Fibroblast of skin of left quadriceps (primary cell): ENCODE measurements around the gene RRP36.

ENCODE experiments used
- DNase-seq, 2 experiments: peaks; one replicate each; pipeline ENCODE4 v3.0.0-alpha.2; 2013; ENCODE audit warnings: low read depth in 2 of 2

Gene RRP36

DNA sequence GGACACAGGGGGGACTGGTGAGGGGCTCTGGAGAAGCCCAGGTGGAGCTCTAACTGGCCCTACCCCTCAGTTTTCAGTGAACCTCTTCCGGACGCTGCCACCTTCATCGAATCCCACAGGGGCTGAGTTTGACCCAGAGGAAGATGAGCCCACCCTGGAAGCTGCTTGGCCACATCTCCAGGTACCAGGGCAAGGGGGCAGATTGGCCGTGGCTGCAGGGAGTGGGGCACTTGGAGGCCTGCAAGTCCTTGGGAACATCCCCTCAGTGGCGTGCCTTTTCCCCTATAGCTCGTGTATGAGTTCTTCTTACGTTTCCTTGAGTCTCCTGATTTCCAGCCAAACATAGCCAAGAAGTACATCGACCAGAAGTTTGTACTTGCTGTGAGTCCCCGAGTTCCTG, 14.3 kb upstream of the RRP36 start:
- DNase-seq: no peak

- peak in 1 of 2 experiments; percentile 6 for DNase-seq
Measured at GRCh38 chr6:43009124-43009523, 12.3 kb upstream of the RRP36 start.

DNA sequence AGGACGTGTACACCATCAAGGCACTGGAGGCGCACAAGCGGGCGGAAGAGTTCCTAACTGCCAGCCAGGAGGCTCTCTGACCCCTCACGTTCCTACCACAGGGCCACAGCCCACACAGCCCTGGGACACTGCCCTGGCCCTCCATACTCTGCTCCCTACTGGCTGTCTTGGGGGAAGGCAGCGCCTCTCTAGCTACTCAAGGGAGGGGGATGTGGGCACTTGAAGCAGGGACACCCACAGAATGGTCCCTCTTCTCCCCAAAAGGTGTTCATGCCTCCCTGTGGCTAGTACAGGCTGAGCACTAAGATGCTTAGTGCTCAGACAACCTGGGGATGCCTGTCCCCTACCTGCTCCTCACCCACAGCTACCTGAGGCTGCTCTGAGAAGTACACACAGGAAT, 10.2 kb upstream of the RRP36 start:
- no peak for DNase-seq

- DNase-seq: no peak
Measured at GRCh38 chr6:43012364-43012763, 9.1 kb upstream of the RRP36 start.

GRCh38 chr6:43013097-43013842, 8.2 kb upstream of the RRP36 start:
- DNase-seq: peak in 1 of 2 experiments; percentile 4

GRCh38 chr6:43013843-43014433, 7.5 kb upstream of the RRP36 start, which contains the start of the genes KLHDC3 and MEA1:
Gene KLHDC3 (plus strand): TSS chr6:43014249. CDS start chr6:43017193, 2,944 bp downstream.
Gene MEA1 (minus strand): TSS chr6:43013946. CDS start chr6:43013813, 133 bp downstream.
- DNase-seq: peak; percentile 99 to 100

- peak in 1 of 2 experiments; percentile 4 for DNase-seq
Measured at GRCh38 chr6:43014434-43014909, 7.0 kb upstream of the RRP36 start.

DNA sequence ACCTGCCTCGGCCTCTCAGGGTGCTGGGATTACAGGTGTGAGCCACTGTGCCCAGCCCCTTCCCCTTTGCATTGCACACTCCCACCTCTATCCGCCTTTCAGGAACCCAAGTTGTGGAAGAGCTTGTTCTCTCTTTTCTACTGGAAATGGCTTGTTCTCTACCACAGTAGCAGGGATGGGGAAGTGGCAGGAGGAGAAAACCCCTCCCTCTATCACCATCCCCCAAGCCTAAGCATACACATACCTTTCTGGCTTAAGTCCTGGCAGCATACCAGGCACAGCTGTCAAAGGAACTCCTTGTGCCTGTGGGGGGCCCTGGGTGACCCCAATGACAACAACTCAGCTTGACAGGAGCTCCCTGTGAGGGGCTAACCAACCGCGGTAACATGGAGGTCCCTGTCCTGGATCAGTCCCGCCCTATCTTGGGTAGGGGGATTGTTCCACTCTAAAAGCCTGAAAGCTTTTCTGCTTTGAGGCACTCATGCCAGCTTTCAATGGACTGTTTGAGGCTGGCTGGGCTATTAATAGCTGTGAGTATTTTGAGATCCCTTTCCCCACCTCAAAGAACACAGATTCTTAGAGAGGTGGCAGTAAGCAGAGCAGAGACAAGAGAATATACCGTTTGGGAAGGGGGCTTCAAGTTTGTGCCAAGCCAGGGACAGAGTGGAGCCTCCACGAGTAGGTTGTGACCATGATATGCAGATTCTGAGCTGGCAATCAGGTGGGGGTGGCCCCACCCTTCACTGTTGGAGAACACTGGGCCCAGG, 5.1 kb upstream of the RRP36 start:
- DNase-seq: no peak

- no peak for DNase-seq
Measured at GRCh38 chr6:43016943-43017334, 4.5 kb upstream of the RRP36 start.

- DNase-seq: no peak
Measured at GRCh38 chr6:43019152-43019551, 2.3 kb upstream of the RRP36 start.

DNA sequence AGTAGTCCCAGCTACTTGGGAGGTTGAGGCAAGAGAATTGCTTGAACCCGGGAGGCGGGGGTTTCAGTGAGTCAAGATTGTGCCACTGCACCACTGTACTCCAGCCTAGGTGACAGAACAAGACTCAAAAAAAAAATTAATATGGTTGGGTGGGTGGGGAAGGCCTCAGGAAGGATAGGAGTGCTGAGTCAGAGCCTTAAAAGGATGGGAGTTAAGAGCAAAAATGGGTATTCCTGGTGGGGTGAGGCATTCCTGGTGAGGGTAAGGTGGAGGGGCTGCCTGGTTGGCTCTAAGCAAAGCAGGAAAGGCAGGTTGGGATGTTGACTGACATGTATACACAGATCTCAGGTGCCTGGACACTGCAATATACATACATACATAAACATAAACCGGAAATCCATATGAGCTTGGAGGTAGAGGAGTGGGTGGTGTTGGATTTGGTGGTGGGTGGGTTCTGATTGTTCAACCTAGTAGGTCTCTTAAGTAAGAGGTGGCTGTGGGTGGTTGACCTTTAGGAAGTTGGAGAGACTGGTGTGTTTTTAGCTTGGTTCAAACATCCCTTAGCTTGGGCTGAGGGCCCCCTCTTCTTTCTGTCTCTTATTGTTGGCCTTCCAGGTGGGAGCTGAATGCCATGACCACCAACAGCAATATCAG, 1.2 kb upstream of the RRP36 start:
- DNase-seq: no peak

DNA sequence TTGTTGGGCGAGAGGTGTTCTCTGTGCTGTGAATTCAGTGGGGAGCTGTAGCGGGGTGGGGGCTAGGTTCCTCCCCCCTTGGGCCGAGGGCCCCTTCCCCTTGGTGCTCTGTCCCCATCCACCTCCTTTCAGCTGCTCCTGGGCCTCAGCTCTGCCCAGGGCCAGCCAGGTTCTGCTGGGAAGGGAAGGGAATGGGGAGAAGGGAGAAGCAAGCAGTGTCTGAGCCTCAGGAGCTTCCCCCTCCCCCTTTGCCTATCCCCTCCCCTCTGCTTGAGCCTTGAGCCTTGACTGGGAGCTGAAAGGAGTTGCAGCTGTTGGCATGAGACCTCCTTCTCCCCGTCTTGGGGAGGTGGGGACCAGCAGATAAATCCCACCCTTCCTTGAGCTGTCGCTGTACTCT, 576 bp upstream of the RRP36 start:
- no peak for DNase-seq

GRCh38 chr6:43024436-43024835, 3.0 kb downstream of the RRP36 start:
- no peak for DNase-seq

- no peak for DNase-seq
Measured at GRCh38 chr6:43026365-43026764, 4.9 kb downstream of the RRP36 start.

- no peak for DNase-seq
Measured at GRCh38 chr6:43029120-43029519, 7.7 kb downstream of the RRP36 start.

DNA sequence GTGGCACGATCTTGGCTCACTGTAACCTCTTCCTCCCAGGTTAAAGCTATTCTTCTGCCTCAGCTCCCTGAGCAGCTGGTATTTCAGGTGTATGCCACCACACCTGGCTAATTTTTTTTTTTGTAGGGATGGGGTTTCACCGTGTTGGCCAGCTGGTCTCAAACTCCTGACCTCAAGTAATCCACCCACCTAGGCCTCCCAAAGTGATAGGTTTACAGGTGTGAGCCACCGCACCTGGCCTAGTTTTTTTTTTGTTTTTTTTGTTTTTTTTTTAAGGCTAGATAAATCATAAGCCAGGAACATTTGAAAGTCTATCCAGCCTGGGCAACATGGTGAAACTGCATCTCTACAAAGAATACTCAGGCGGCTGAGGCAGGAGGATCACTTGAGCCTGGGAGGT, 10.9 kb downstream of the RRP36 start:
- DNase-seq: no peak

GRCh38 chr6:43033496-43034189, 12.2 kb downstream of the RRP36 start:
- DNase-seq: no peak

- no peak for DNase-seq
Measured at GRCh38 chr6:43034190-43034525, 12.7 kb downstream of the RRP36 start.

DNA sequence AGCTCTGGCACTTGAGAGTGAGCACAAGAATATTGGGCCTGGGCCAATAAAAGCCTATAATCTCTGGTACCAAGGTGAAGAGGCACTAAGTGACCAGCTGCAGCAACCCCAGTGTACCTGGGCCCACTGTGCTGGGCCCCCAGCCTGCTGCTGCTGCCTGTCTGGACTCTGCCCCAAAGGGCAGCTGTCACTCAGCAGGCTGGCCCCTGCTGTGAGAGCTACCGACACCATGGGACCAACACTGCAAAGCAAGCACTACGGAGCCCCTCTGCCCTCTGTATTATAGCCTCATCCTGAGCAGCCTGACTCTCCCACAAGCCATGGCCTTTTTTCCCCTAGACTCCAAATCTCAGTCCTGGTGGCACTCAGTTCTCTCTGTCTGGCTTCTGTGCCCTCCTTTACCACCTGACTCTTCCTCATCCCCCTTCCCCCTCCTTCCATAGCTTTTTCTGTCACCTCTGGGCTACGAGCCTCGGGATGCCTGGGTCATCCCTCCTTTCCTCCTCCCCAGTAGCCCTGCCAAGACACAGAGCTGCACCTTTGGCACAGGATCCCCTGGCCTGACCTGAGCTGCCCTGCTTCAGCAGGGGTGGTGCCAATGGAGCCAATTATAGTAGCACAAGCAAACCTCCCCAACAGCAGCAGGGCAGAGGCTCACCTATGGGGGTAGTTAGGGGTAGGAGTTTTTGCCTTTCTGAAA, 14.2 kb downstream of the RRP36 start:
- DNase-seq: no peak

- no peak for DNase-seq
Measured at GRCh38 chr6:43036712-43037111, 15.3 kb downstream of the RRP36 start.

DNA sequence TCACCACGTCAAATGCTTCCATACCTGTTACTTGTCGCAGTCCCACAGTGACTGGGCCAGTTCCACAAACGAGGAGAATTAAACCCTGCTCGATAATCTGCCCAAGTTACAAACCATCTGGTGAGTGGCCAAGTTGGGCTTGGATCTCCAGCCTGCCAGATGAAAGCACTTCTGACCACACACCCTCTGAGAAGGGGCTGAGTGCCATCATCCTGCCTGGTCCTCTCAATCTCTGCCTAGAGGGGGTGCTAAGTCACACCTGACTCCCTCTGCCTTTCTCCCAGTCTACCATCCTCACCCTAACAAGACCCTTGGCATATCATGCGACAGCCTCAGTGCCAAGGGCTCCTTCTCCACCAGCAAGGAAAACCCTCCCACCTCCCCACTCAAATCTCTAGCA, 15.8 kb downstream of the RRP36 start:
- DNase-seq: no peak
